LNCAP (cell line): ENCODE measurements around the gene SIPA1L3.

Source experiments
- CTCF ChIP-seq: fragments of 450-650 bp; IDR thresholded peaks from 2 replicates; pipeline ENCODE4 v1.5.1; 2017; ENCODE audit warnings: mild to moderate bottlenecking

Gene SIPA1L3

GRCh38 chr19:38073841-38074685 is 167.1 kb downstream of the SIPA1L3 start:
- TF ChIP-seq CTCF = no peak

- TF ChIP-seq CTCF = no peak
These were observed 169.3 kb downstream of the SIPA1L3 start for GRCh38 chr19:38076337-38076736.

GRCh38 chr19:38078302-38078930 is 171.4 kb downstream of the SIPA1L3 start:
- no peak for TF ChIP-seq CTCF

GRCh38 chr19:38079926-38080380 is 172.9 kb downstream of the SIPA1L3 start:
- no peak for TF ChIP-seq CTCF

GRCh38 chr19:38081547-38082255 is 174.7 kb downstream of the SIPA1L3 start:
- TF ChIP-seq CTCF = no peak

GRCh38 chr19:38082256-38083118 is 175.5 kb downstream of the SIPA1L3 start:
- TF ChIP-seq CTCF = no peak

- no peak for TF ChIP-seq CTCF
These were observed 177.2 kb downstream of the SIPA1L3 start for GRCh38 chr19:38084196-38084595.
